ENCODE data around the gene CATSPERB.

CATSPERB gene

GRCh38 chr14:91685600-91685999 lies 46.3 kb downstream of the CATSPERB start:
- POLR2A ChIA-PET = no interaction called here
- no peak for TF ChIP-seq ZNF324 (tag by site-specific recombination; IDR thresholded peaks at IDR 0.05)
- TF ChIP-seq ZNF302 (tag by site-specific recombination; IDR thresholded peaks at IDR 0.05; ENCODE audit: low read depth) = no peak
- no peak for TF ChIP-seq RBAK (tag by site-specific recombination; IDR thresholded peaks at IDR 0.05)
- no peak for TF ChIP-seq IKZF3 (tag by site-specific recombination; IDR thresholded peaks at IDR 0.05)
- no peak for TF ChIP-seq HOXA7 (CRISPR knock-in tag; IDR thresholded peaks at IDR 0.05; ENCODE audit: borderline replicate concordance)
- no peak for TF ChIP-seq PRDM10 (tag by site-specific recombination; IDR thresholded peaks at IDR 0.05)
- TF ChIP-seq ZBTB49 (tag by site-specific recombination; IDR thresholded peaks at IDR 0.05; ENCODE audit: low read depth) = no peak
- TF ChIP-seq ZNF704 (tag by site-specific recombination; IDR thresholded peaks at IDR 0.05) = no peak
- no peak for TF ChIP-seq ZSCAN30 (tag by site-specific recombination; IDR thresholded peaks at IDR 0.05)
- TF ChIP-seq ZNF792 (tag by site-specific recombination; IDR thresholded peaks at IDR 0.05) = no peak
- TF ChIP-seq ZNF843 (tag by site-specific recombination; IDR thresholded peaks at IDR 0.05) = no peak
- no peak for TF ChIP-seq GLIS2 (tag by site-specific recombination; IDR thresholded peaks at IDR 0.05)
- no peak for TF ChIP-seq ZNF280C (tag by site-specific recombination; IDR thresholded peaks at IDR 0.05)
- TF ChIP-seq ZBTB17 (tag by site-specific recombination; IDR thresholded peaks at IDR 0.05) = no peak
- TF ChIP-seq ZNF658 (tag by site-specific recombination; IDR thresholded peaks at IDR 0.05) = no peak
- TF ChIP-seq HIC1 (tag by site-specific recombination; IDR thresholded peaks at IDR 0.05) = no peak
- no peak for TF ChIP-seq ZNF37A (tag by site-specific recombination; IDR thresholded peaks at IDR 0.05)
- no peaks in the 10 kb centered on the region for H3K9me3 ChIP-seq (ENCODE audit: control insufficient read depth, insufficient read depth, low read depth, low read length)
- no peaks in the 10 kb centered on the region for H3K36me3 ChIP-seq (ENCODE audit: control insufficient read depth in 2 of 2, insufficient read depth in 1 of 2, low read length in 2 of 2)
- H3K4me3 ChIP-seq (ENCODE audit: low read depth, low read length) = no peak overlapping the region
- CTCF ChIA-PET = no interaction called here
- no peaks in the 10 kb centered on the region for H3K4me1 ChIP-seq (ENCODE audit: control insufficient read depth, insufficient read depth, low read length)
- H3K27ac ChIP-seq (ENCODE audit: extremely low read depth, low read depth, low read length) = no peak overlapping the region

Data from HEK293 (cell line).